Measurements from ENCODE around the gene PTPN9. TPM values are rescaled to one million over a fixed set of nuclear protein-coding genes. Genes with fewer than 3 reads are reported as not detected.
"Not testable (repeated sequence)": the region's sequence is repeated elsewhere in the genome, so short reads cannot be mapped to it uniquely, and the experiment has no call there.

PTPN9 gene
- total RNA-seq, 1 donor from 2014 or later = 19.8 TPM

DNA sequence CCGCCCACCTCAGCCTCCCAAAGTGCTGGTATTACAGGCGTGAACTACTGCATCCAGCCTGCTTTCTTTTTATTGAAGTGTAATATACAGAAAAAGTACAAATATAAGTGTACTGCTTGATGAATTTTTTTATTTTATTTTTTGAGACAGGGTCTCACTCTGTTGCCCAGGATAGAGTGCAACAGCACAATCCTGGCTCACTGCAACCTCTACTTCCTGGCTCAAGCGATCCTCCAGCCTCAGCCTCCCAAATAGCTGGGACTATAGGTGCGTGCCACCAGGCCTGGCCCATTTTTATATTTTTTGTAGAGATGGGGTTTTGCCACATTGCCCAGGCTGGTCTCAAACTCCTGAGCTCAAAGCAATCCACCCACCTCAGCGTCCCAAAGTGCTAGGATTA, 3.8 kb upstream of the PTPN9 start:
- DNase-seq = not testable (repeated sequence)

DNA sequence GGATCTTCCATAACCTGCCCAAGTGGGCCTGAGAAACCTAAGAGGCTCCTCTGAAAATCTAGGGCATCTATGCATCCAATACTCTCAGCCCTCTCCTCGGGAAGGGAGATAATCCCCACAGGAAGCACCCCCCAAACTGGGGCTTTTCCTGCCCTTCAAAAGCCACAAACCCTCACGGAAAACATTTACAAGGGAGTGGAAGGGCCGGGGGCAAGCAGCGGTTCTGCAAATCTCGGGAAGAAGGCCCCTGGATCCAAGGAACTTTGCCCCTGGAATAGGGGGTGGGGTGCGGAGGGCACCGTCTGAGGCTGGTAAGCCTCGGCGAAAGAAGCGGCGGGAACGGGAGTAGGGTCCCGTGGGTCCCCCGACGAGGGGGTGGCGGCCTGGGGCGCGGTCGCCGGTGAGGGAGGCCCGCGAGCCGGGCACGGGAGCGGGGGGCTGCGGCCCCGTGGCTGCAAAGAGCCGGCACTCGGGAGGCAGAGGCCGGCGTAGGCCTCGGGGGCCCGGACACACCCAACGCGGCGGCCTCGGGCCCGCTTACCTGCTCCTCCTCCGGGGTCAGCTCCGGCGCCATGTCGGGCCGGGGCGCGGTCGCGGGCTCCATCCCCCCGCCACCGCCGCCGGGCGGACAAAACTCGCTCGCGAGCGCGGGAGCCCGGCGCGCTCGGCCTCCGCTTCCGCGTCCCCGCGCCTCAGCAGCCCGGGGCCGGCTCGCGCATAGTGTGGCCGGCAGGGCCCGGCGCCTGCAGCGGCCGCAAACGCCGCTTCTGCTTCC, 755 bp downstream of the PTPN9 start:
- no peak for DNase-seq

DNA sequence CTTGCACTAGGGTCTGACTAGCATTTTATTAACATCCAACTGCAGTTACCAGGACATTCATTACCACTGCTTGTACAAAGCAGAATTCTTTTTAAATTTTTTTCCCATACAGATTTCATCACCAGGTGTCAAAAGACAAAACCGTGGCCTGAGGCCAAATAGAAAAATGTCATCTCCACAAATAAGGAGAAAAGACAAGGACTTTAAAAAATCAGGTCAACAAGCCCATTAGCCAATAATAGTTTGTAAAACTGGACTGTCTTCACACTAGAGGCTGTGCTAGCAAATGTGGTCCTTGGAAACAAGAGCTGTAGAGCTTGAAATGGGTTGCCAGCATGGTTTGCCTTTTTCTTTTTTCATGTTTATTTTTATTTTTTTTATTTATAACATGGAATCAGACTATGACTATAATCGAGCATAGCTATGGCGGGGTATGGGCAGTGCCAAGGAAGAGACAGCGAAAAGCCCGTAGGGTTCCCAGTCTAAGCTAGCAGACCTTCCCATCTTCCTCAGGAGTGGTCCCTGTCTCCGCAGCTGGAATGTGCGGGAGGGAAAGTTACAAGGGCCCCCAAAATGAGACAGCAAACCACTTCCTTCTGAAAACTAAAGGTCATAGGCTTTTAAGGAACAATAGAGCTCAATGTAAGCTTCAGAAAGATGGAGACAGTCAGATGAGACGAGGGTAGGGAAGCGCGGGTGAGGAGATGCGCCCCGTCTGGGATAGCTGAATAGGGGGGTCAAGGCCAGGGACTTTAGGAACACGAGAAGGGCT, 1.5 kb downstream of the PTPN9 start:
- DNase-seq = no peak

DNA sequence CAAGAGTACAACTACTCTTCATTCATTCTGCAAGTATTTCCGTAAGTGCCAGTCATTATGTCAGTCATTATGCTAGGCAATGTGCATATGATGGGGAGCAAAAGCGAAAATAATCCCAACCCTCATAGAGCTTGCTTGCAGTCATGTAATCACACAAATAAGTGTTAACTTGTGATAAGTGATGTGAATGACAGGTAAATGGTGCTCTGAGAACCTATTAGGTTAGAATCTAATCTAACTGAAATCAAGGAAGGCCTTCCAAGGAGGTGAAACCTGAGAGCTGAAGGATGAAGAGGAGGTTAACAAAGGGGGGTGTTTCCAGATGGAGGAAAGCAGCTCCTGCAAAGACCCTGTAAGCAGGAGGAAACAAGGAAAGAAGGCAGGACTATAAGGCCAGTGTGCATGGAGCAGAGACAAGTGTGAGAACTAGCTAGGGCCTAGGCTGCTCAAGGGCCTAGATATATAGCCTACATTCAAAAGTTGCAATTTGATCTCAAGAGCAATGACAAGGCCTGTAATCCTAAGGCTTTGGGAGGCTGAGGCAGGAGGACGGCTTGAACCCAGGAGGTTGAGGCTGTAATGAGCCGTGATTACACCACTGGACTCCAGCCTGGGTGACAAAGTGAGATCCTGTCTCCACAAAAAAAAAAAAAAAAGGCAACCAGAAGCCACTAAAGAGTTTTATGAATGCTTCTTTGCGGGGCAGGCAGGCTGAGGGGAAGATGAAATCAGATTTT, 5.3 kb downstream of the PTPN9 start:
- DNase-seq = no peak

DNA sequence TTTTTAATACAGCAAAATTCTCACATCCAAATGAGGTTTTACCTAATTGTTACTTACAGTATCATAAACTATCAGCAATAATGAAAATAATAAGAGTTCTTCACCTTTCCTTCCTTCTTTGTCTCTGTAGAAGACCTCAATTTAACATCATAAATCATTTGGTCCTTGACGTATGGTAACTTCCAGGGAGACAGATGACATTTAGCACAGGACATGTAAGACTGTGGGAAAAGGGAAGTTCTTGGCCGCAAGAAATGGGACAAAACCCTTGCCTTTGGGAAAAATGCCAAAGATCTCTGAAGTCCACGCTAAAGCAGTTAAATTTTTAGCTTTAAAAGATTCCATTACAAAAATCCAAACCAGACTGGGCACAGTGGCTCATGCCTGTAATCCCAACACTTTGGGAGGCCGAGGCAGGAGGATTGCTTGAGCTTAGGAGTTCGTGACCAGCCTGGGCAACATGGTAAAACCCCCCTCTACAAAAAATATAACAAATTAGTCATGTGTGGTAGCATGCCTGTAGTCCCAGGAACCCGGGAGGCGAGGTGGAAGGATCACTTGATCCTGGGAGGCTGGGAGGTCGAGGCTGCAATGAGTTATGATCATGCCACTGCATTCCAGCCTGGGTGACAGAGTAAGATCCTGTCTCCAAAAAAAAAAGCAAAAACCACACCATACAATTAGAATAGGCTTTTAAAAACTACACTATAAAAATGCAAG, 8.8 kb downstream of the PTPN9 start:
- no peak for DNase-seq

DNA sequence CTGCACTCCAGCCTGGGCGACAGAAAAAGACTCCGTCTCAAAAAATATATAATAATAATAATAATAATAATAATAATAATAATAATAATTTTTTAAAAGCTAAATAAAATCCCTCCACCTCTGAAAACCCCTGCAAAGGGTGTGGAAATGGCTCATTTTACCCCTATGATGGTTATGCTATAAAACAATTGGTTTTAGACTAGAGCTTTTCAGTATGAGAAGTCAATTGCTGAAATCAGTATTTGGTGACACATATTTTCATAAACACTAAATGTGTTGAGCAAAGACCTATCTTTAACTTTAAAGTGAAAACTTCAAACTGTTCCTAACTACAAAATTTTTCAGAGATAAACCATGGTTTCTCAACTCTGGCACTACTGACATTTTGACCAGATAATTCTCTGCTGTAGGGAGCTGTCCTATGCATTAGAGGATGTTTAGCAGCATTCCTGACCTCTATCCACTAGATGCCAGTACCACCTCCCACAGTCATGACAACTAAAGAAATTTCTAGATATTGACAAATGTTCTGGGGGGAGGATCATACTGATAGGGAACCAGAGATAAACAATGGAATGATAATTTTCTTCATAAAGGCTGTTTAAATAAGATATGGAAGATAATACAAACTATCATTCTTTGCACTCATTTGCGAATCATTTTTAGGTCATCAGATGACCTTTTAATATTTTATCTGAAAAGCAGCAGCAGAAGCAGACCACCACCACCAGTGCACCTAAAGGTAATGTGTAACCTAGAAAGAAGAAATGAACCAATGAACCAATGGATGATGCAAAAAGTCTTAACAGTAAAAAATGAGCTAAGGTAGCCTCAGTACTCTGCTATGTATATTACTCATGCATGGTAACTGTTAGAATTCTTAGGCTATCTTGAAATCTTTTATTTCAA, 13.8 kb downstream of the PTPN9 start:
- DNase-seq = no peak

DNA sequence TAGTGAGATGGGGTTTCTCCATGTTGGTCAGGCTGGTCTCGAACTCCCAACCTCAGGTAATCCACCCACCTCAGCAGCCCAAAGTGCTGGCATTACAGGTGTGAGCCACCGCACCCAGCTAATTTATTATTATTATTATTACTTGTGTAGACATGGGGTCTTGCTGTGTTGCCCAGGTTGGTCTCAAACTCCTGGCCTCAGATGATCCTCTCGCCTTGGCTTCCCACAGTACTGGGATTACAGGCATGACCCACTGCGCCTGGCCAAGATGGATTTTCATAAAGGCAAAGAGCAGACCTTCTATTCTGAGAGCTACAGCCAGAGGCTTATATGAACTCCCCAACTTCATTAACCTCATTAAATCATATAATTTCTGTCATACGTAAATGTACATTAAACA, 17.2 kb downstream of the PTPN9 start:
- DNase-seq = no peak

DNA sequence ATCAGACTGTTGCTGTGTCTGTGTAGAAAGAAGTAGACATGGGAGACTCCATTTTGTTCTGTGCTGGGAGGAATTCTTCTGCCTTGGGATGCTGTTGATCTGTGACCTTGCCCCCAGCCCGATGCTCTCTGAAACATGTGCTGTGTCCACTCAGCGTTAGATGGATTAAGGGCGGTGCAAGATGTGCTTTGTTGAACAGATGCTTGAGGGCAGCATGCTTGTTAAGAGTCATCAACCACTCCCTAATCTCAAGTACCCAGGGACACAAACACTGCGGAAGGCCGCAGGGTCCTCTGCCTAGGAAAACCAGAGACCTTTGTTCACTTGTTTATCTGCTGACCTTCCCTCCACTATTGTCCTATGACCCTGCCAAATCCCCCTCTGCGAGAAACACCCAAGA, 19.8 kb downstream of the PTPN9 start:
- not testable (repeated sequence) for DNase-seq

DNA sequence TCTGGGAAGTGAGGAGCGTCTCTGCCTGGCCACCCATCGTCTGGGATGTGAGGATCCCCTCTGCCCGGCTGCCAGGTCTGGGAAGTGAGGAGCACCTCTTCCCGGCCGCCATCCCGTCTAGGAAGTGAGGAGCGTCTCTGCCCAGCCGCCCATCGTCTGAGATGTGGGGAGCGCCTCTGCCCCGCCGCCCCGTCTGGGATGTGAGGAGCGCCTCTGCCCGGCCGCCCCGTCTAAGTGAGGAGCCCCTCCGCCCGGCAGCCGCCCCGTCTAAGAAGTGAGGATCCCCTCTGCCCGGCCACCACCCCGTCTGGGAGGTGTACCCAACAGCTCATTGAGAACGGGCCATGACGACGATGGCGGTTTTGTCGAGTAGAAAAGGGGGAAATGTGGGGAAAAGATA, 20.2 kb downstream of the PTPN9 start:
- not testable (repeated sequence) for DNase-seq

DNA sequence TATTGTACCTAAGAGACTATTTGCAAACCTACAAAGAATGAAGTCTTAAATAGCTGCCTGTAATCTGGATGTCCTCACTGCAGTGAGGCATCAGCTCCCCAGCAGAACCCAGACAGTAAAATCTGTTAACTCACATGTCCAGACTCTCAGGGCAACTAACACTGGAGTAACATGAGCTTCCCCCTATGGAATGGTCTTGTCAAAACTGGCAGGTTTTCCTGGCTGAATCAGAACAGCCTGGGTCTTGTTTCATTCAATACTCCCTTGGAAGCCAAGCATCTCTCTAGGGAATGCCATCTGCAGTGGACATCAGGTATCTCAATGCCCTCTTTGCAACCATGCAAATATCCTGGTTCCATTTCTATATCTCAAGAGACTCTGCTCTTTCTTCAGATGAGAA, 24.4 kb downstream of the PTPN9 start:
- DNase-seq = no peak

DNA sequence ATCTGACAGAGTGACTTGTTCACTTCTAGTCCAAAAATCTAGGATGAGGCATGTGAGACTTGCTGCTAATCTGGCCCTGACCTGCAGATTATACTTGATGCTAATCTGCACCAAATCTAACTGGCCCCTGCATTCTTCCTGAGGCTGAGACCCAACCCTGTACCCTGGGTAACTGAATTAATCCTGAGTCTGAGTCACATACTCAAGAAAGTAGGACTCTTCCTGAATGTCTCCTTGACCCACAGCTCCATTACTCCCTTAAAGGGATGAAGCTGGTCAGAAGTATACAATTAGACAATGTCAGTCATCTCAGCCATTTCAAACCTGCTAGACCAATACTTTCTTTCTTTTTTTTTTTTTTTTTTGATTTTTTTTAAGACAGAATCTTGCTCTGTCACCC, 25.5 kb downstream of the PTPN9 start:
- no peak for DNase-seq

DNA sequence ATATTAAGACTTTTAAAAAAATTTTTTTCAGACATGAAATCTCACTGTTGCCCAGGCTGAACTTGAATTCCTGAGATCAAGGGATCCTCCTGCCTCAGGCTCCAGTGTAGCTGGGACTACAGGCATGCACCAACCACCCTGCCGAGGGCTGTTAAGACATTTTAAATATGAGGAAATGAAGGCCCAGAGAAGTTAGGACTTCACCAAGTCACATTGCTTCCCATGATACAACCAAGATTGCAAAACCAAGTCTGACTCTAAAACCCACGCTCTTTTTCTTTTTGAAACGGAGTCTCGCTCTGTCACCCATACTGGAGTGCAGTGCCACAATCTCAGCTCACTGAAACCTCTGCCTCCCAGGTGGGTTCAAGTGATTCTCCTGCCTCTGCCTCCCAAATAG, 28.0 kb downstream of the PTPN9 start:
- no peak for DNase-seq

DNA sequence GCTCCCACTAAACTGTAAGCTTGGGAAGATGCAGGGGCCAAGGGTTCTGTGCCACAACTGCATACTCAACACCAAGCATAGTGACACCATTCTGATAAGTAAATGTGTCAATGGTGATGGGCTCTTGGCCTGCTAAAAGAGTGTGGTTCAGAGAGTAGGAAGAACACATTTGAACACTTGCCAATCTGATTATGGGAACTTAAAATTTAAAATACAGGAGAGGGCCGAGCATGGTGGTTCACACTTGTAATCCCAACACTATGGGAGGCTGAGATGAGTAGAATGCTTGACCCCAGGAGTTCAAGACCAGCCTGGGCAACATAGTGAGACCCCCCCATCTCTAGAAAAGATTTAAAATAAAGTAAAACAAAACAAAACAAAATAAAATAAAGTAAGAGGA, 34.1 kb downstream of the PTPN9 start:
- no peak for DNase-seq

DNA sequence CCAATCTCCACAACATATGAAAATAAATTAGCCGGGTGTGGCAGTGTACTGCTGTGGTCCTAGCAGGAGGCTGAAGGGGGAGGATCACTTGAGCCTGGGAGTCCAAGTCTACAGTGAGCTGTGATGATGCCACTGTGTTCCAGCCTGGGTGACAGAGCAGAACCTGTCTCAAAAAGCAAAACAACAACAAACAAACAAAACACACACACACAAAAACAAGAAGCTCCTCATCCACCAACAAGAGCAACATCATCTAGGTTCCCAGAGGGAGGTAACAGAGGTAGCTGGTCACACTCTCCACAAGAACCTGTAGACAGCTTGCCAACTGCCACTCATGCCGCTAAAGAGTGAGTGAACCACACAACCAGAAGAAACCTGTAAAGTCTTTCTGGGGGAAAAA, 34.8 kb downstream of the PTPN9 start:
- no peak for DNase-seq

DNA sequence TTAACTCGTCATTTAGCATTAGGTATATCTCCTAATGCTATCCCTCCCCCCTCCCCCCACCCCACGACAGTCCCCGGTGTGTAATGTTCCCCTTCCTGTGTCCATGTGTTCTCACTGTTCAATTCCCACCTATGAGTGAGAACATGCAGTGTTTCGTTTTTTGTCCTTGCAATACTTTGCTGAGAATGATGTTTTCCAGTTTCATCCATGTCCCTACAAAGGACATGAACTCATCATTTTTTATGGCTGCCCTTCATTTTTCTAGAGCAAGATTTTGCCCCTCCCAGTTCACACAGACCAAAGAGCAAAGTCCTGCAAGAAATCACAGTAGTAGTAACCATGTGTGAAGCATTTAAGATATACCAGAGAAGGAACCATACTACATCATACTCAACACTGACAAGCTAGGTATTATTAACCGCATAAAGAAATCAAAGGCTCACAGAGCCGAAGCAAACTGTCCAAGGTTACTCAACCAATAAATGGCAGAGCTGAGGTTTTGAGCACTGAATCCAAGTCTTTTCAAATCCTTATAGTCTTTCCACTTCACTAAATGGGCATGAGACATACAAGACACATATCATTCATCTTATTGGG, 36.1 kb downstream of the PTPN9 start:
- not testable (repeated sequence) for DNase-seq

DNA sequence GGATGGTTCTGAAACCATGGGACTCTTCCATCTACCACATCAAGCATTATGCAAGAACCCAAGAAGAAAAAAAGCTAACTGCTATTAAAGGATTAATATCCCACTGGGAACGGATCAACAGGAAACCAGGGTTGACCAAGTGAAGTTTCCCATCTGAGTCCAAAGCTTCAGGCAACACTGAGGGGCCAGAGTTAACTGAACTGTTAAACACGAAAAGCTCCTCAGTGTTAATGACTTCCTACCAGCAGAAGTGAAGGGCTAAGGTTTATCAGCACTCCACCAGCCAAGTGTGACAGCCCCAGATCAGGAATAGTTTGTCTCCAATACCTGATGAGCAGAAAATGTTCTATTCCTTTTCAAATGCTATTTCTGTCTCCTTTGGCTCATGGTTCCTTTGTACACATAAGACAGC, 36.7 kb downstream of the PTPN9 start:
- no peak for DNase-seq

DNA sequence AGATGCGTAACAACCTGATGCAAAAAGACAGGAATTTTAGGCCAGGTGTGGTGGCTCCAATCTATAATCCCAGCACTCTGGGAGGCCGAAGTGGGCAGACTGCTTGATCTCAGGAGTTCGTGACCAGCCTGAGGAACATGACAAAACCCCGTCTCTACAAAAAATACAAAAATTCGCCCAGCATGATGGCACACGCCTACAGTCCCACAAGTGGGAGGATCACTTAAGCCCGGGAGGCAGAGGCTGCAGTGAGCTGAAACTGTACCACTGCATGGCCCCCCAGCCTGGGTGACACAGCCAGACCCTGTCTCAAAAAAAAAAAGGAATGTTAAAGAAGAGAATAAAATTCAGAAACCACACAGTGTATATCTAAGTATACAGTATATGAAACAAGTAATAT, 40.7 kb downstream of the PTPN9 start:
- DNase-seq = no peak

DNA sequence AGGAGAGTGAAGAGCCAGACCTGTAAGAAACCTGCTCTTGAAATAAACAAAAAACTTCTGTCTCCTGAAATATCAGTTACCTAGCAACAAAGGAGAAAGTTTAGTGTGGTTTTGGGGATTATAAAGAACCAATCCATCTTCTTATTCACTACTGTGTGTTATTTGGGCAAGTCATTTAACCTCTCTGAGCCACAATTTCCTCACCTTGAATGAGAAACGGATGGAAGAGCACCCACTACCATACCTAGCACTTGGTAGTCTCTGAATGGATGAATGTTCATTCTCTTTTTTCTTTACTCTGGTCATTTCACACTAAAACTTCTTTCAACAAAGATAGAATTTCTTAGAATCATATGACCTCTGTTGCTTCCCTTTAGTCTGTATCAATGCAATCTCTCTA, 45.2 kb downstream of the PTPN9 start:
- DNase-seq = no peak

DNA sequence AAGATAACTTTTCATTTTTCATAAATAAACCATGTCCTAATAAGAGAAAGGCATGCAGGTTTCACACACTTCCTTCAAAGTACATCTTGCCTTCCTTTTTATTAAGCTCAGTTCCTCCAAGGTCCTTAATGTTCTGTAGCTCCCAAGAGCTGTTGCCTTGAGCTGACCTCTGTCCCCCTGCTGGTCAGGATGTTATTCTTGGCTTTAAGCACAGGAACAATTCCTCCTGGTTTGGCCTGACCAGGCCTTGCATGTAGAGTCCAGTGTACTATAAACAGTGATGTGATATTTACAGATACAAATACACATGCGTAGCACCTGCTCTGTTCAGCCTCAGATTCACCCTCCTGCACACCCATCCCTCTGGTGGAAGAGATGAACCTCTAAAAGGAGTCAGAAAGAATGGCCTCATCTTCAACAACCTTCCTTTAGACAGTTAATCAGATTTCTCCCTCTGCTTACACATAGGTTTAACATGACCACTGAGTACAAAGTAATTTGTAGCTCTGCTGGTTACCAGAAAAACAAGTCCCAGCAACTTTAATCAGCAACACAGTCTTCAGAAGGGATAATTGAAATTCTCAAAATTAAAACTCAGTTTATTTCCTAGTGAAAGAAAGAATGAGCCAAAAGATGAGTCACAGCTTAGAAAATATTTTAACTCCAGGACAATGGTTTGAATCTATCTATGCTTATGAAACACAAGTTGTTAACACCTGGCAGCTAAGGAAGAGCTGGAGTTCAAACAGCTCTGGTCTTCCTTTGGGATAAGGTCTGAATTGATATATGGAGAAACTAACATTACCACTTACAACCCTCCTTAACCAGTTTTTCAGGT, 46.5 kb downstream of the PTPN9 start:
- DNase-seq = no peak

DNA sequence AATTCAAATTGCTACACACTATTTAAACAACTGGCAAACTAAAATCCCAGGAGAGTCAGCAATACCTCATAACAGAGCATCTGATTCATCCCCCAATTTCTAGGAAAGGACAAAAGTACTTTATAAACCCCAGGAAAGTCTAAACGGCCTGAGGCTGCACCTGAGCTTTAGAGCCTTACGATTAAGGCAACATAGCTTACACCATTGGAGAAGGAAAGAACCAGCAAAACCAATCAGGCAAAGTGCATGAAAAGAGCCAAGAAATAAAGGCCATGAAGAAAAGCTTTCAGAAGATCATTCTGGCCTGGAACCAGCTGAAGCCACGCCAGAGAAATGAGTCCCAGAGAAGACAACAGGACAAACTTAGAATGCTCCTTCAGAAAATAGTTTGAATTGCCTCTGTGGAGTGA, 48.1 kb downstream of the PTPN9 start:
- no peak for DNase-seq

Measured in skin of body (tissue), 2 donors.